GM18858 (cell line): Measurements from ENCODE around the gene MED12L.

ENCODE experiments used
- ATAC-seq: cut with Tn5 transposase; IDR thresholded peaks from one replicate; pipeline ENCODE4 v1.9.1; 2021; ENCODE audit not compliant: unreplicated experiment

The MED12L gene

DNA sequence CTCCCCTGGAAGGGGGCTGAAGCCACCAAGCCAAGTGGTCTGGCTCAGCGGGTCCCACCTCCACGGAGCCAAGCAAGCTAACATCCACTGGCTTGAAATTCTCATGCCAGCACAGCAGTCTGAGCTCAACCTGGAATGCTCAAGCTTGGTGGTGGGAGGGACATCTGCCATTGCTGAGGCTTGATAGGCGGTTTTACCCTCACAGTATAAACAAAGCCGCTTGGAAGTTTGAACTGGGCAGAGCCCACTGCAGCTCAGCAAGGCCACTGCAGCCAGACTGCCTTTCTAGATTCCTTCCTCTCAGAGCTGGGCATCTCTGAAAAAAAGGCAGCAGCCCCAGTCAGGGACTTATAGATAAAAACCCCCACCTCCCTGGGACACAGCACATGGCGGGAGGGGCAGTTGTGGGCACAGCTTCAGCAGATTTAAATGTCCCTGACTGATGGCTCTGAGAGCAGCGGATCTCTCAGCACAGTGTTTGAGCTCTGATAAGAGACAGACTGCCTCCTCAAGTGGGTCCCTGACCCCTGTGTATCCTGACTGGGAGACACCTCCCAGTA, 398.6 kb downstream of the MED12L start:
- ATAC-seq, result no peak
